D721Med (cell line): Measurements from ENCODE around the gene NACC2.
A peak's percentile ranks its signal among the peaks of the same experiment; 100 is the strongest.

Experiments used
- DNase-seq: peaks from one replicate; pipeline ENCODE4 v3.0.0; 2011; ENCODE audit warnings: low spot score; ENCODE audit not compliant: insufficient read length
- FAIRE-seq: peaks from 2 replicates; lab custom pipeline; 2011; peaks lifted over from hg19 to GRCh38; lab: Jason Lieb, UNC
- TF ChIP-seq, protein P1 (sequence below): IDR thresholded peaks from 2 replicates; pipeline ENCODE4 v1.5.1; 2012; ENCODE audit warnings: mild to moderate bottlenecking, control low read depth; ENCODE audit not compliant: insufficient read depth; ENCODE audit errors: missing control alignments

Gene NACC2, protein sequence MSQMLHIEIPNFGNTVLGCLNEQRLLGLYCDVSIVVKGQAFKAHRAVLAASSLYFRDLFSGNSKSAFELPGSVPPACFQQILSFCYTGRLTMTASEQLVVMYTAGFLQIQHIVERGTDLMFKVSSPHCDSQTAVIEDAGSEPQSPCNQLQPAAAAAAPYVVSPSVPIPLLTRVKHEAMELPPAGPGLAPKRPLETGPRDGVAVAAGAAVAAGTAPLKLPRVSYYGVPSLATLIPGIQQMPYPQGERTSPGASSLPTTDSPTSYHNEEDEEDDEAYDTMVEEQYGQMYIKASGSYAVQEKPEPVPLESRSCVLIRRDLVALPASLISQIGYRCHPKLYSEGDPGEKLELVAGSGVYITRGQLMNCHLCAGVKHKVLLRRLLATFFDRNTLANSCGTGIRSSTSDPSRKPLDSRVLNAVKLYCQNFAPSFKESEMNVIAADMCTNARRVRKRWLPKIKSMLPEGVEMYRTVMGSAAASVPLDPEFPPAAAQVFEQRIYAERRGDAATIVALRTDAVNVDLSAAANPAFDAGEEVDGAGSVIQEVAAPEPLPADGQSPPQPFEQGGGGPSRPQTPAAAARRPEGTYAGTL

DNA sequence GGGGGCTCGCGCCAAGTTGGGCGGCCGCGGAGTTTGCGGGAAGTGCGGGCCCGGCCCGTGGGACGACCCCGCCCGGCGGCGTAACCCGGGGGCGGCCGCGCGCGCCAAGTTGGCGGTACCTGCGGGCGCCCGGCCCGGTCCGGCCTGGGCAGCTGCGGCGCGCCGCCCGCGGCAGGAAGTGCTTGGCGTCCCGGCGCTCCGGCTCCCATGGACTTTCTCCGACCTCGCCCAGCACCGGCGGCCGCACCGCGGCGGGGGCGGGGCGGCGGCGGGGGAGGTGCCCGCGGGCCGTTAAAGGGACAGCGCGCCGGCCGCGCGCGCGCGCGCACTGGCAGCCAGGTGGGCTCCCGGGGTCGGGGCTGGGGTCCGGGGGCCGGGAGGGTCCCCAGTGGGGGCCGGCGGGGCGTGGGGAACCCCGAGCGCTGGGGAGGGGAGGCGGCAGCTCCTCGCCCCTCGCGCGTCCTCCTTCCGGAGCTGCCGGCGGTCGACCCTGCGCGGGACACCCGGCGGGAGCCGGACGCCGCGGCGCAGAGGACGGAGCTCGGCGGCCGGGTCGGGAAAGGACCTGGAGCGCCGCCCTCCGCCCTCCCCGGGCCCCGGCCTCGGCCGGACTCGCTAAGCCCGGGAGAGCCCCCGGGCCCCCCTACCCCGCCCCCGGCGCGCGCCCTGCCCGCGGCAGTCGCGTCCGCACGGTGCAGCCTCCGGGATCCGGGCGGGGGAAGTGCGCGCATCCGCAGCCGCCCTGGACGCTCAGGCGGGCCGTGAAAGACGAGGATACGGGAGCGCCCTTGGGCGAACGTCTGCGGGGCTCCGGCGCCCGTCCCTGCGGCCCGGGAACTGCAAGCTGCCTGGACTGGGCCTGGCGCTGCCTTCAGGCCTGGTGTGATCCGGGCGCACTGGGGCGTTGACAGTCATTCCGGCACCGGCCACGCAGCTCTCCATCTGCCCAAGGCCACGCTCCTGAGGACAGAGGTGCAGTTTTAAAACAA lies at the start of gene NACC2:
Gene NACC2 (minus strand): TSS at position 220 of the 989 bp plus-strand sequence. CDS start 44,768 bp downstream, outside the sequence.
- peak; percentile 73 for DNase-seq
- FAIRE-seq, result no peak
- TF ChIP-seq, protein P1, sequence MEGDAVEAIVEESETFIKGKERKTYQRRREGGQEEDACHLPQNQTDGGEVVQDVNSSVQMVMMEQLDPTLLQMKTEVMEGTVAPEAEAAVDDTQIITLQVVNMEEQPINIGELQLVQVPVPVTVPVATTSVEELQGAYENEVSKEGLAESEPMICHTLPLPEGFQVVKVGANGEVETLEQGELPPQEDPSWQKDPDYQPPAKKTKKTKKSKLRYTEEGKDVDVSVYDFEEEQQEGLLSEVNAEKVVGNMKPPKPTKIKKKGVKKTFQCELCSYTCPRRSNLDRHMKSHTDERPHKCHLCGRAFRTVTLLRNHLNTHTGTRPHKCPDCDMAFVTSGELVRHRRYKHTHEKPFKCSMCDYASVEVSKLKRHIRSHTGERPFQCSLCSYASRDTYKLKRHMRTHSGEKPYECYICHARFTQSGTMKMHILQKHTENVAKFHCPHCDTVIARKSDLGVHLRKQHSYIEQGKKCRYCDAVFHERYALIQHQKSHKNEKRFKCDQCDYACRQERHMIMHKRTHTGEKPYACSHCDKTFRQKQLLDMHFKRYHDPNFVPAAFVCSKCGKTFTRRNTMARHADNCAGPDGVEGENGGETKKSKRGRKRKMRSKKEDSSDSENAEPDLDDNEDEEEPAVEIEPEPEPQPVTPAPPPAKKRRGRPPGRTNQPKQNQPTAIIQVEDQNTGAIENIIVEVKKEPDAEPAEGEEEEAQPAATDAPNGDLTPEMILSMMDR, result no peak

DNA sequence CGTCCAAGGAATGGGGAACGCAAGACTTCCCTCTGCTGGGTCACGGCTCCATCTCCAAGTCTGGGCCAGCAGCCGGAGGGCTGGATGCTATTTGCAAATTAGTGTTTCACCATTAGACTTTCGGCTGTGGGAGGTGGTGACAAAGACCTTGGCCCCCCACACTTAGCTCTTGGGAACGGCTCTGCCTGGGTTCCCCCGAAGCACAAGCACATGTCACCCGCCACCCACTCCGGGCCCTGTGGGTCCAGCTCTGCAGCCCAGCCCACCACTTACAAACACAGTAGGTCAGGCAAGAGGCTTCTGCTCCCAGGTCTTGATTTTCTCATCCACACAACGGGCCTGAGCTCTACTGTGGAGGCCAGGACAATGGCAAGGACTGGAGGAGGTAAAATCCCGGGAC lies 49.4 kb upstream of the NACC2 start:
- DNase-seq, result no peak
- FAIRE-seq, result no peak
- TF ChIP-seq, protein P1, result no peak

DNA sequence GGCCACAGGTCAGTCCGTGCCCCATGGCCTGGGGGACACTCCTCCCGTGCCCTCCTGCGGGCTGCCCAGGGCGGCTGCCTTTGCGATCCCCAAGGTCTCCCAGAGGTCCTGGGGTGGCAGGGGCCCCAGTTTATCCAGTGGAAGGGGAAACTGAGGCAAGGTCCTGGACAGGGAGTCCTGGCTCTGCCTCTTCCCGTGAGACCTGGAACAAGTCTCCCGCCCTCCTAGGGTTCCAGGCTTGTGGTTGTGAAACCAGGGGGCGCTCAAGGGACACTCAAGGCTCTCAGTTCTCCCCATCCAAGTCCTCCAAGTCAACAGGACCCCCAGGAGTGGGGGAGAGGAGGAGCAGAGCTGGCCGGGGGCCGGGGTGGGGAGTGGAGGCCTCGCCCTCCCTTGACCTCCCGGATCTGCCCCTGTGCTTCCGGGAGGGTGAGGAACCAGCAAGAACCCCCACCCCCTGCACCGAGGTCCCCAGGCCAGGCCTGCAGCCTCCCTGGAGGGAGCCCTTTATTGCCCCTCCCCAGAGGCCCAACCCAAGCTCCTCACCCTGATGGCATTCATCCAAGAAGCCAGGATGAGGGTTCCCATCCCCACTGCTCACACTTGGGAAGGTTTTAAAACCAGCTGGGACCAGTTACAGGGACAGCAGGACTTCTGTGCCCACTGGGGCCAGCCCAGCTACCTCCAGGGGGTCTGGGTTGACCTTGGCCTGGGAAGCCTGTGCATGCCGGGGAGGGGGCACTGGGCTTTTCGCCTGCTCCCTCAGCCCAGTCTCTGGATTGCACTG lies 48.3 kb upstream of the NACC2 start:
- FAIRE-seq (no peak), DNase-seq (peak; percentile 92)
- TF ChIP-seq, protein P1, result peak; percentile 71

DNA sequence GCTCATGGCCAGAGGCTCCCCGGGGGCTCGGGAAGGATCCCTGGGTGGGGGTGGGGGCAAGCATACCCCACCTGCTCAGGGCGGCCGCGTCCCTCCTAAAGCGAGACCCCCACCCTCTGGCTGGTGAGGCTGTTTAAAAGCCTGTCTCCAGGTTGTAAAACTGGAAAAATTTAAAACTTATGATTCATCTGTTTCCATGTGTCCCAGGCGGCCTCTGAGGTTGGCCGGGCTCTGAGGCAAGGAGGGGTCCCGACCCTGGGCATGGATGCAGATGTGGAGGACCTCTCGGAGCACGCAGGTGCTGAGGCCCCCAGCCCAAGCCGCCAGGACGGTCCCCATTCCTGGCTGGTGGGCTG lies 47.7 kb upstream of the NACC2 start:
- DNase-seq (no peak), FAIRE-seq (no peak)
- TF ChIP-seq, protein P1, result no peak

DNA sequence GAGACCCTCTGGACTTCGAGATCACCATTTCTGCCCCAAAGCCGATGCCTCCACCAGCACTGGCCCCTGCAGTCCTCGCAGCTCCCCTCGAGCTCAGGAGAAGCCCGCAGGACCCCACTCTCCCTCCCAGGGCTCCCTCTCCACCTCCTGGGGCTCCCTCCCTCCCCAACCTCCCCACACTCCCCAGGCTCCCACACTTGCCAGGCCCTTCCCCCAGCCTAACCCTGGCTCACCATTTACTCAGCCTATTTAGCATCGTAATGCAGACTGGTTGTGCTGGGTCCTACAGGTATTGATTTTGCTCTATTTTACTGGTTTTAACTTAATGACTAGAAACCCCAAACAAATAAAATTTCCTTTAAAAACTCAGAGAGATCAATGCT lies 47.3 kb upstream of the NACC2 start:
- DNase-seq (no peak), FAIRE-seq (no peak)
- TF ChIP-seq, protein P1, result no peak

DNA sequence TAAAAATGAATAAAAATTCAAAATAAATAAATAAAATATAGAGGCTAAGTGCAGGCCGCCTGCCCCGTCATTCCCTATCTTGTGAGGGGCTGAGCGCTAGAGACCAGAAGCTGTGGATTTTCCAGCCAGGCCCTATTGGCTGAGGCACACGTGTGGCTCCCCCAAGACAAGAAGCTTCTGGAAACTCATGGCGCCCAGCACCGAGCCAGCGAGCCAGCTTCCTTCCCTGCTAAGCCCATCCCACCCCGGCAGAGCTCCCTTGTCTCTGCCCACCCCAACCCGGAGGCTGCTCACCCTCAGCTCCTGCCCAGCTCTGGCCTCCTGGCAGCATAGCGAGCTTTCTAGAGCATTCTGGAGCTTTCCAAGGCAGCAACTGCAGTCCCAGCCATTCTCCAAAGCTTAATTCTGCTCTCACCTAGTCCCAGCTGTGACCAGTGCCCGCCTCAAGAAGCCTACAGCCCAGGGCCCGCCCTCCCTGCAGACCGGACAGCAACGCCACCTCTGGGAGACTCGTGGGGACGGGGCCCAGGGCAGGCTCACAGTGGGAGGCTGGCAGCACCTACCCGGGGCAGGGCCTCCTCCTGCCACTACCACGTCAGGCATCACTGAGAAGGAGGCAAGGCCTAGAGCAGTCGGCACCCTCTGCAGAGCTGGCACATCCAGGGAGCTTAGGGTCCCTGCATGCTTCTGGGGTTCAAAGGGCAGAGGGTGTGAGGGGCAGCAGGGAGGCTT lies 46.8 kb upstream of the NACC2 start:
- DNase-seq (no peak), FAIRE-seq (no peak)
- TF ChIP-seq, protein P1, result no peak
